Fibroblast of lung (primary cell): ENCODE results near the gene LPP.

Source experiments
- CTCF ChIP-seq, 2 donors: IDR thresholded peaks in 1 of 2; conservative IDR thresholded peaks in 1 of 2; 1 replicate in 1 of 2; 2 replicates in 1 of 2; pipeline ENCODE4 v1.5.1; 2011 to 2012; ENCODE audit warnings: low read length in 2 of 2, control low read depth in 1 of 2, inconsistent platforms in 1 of 2, low read depth in 1 of 2, mild to moderate bottlenecking in 1 of 2
- EZH2 ChIP-seq: IDR thresholded peaks from 2 replicates; pipeline ENCODE4 v1.5.1; 2012; ENCODE audit warnings: low read length, control low read depth, mild to moderate bottlenecking; ENCODE audit errors: missing control alignments

DNA sequence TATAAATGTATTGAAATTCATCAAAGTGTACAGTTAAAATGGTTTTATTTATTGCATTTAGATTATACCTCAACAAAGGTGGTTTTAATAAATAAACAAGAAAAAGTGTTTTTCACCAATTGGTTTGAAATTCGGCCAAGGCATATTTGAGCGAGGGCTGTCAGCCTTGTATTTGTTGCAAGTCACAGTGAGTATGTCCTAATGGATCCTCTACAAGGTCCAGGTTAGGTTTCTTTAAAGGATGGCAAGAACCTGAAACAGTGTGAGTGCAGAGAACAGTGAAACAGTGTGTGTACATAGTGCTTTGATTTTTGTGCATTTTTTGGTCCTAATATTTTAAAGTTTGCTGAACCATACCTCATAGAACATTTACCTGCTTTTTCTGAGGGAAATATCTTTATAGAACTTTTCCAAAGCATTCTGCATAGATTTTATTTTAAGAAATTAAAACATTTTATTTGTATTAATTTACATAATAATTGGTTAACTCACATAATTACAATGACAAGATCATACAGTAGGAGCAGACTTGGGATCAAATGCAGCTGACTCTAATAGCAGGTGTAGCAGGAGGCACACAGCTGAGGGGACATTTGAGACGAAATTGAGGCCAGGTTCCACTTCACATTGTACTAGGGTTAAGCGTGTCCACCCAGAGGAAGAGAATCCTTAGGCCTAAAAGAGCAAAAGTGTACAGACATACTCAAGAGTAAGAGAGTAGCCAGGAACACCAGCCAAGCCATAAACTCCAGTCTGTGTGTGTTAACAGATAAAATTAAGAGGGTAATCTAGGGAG, 589.0 kb downstream of the LPP start:
- TF ChIP-seq CTCF (conservative IDR thresholded peaks at IDR 0.05 in 1 of 2, IDR thresholded peaks at IDR 0.05 in 1 of 2; ENCODE audit: low read depth in 1 of 2, low read length in 2 of 2) (no peak), EZH2 (no peak)
